Choroid plexus epithelial cell (primary cell): Measurements from ENCODE around the gene INSL6.

ENCODE experiments used
- DNase-seq: peaks from one replicate; pipeline ENCODE4 v3.0.0-alpha.2; 2010; ENCODE audit warnings: low read depth
- H3K4me3 ChIP-seq: 2 replicates; pipeline ENCODE4 v1.5.1; 2011; ENCODE audit warnings: low read depth, mild to moderate bottlenecking, control low read depth, low read length, moderate library complexity
- TF ChIP-seq, protein P1 (sequence below): conservative IDR thresholded peaks from 2 replicates; pipeline ENCODE4 v1.5.1; 2011; ENCODE audit warnings: low read depth, mild to moderate bottlenecking, control low read depth, inconsistent platforms, low read length, moderate library complexity

Gene INSL6

GRCh38 chr9:5140151-5140550 lies 45.3 kb downstream of the INSL6 start:
- no peak for DNase-seq
- no peak overlapping the region for H3K4me3 ChIP-seq
- TF ChIP-seq, protein P1, sequence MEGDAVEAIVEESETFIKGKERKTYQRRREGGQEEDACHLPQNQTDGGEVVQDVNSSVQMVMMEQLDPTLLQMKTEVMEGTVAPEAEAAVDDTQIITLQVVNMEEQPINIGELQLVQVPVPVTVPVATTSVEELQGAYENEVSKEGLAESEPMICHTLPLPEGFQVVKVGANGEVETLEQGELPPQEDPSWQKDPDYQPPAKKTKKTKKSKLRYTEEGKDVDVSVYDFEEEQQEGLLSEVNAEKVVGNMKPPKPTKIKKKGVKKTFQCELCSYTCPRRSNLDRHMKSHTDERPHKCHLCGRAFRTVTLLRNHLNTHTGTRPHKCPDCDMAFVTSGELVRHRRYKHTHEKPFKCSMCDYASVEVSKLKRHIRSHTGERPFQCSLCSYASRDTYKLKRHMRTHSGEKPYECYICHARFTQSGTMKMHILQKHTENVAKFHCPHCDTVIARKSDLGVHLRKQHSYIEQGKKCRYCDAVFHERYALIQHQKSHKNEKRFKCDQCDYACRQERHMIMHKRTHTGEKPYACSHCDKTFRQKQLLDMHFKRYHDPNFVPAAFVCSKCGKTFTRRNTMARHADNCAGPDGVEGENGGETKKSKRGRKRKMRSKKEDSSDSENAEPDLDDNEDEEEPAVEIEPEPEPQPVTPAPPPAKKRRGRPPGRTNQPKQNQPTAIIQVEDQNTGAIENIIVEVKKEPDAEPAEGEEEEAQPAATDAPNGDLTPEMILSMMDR: no peak

- TF ChIP-seq, protein P1: no peak
- no peak overlapping the region for H3K4me3 ChIP-seq
- DNase-seq: no peak
Observed at GRCh38 chr9:5122516-5122915, 62.9 kb downstream of the INSL6 start.

DNA sequence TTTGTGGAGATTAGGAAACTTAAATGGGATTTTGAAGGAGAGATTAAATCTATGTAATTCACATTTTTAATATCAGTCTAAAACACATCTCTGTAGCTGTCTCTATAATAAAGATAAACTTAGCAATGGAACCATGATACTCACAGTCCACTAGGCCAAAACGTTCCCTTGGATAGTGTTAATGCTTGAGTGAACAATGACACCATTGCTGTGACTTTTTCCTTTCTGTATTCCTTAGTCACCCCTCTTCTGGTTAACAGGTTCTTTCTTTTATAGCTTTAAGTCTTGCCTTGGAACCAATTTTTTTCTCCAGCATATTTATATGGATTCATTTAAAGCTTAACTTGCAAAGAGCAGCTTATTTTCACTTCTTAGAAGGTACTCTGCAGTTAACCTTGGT lies 63.3 kb downstream of the INSL6 start:
- no peak overlapping the region for H3K4me3 ChIP-seq
- DNase-seq: no peak
- TF ChIP-seq, protein P1: no peak

DNA sequence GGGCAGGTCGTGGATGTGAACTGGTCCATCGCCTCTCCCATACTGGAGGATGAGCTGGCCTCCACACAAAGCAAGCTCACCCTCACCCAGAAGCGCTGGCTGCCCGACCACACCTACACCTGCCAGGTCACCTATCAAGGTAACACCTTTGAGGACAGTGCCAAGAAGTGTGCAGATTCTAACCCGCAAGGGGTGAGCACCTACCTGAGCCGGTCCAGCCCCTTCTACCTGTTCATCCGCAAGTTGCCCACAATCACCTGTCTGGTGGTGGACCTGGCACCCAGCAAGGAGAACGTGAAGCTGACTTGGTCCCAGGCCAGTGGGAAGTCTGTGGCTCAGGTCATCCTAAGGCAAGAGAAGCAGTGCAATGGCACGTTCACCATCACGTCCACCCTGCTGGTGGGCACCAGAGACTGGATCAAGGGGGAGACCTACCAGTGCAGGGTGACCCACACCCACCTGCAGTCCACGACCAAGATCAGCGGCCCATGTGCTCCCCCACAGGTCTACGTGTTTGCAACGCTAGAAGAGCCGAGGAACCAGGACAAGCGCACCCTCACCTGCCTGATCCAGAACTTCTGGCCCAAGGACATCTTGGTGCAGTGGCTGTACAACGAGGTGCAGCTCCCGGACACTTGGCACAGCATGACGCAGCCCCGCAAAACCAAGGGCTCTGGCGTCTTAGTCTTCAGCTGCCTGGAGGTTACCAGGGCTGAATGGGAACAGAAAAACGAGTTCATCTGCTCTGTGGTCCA lies 71.3 kb downstream of the INSL6 start:
- TF ChIP-seq, protein P1: no peak
- DNase-seq: no peak
- no peak overlapping the region for H3K4me3 ChIP-seq
